ENCODE results near the gene FAM210B.

- TF ChIP-seq, protein P1, sequence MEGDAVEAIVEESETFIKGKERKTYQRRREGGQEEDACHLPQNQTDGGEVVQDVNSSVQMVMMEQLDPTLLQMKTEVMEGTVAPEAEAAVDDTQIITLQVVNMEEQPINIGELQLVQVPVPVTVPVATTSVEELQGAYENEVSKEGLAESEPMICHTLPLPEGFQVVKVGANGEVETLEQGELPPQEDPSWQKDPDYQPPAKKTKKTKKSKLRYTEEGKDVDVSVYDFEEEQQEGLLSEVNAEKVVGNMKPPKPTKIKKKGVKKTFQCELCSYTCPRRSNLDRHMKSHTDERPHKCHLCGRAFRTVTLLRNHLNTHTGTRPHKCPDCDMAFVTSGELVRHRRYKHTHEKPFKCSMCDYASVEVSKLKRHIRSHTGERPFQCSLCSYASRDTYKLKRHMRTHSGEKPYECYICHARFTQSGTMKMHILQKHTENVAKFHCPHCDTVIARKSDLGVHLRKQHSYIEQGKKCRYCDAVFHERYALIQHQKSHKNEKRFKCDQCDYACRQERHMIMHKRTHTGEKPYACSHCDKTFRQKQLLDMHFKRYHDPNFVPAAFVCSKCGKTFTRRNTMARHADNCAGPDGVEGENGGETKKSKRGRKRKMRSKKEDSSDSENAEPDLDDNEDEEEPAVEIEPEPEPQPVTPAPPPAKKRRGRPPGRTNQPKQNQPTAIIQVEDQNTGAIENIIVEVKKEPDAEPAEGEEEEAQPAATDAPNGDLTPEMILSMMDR (IDR thresholded peaks at IDR 0.05): no peak
- TF ChIP-seq POLR2A (IDR thresholded peaks at IDR 0.05): no peak
Observed at GRCh38 chr20:56376331-56376730, 17.6 kb downstream of the FAM210B start.
